Transverse colon (tissue), 3 donors: ENCODE results near the gene ARIH1.
"Not testable (repeated sequence)": the region's sequence is repeated elsewhere in the genome, so short reads cannot be mapped to it uniquely, and the experiment has no call there.

Experiments used
- CTCF ChIP-seq, 5 experiments: fragments of 200-600 bp in 3 of 5; fragments of 450-650 bp in 2 of 5; sonication (generic) in 3 of 5; IDR thresholded peaks; 1 replicate in 2 of 5; 2 replicates in 3 of 5; pipeline ENCODE4 v1.5.1; 2016 to 2017; ENCODE audit warnings: antibody characterized with exemption in 5 of 5, inconsistent platforms in 3 of 5, mild to moderate bottlenecking in 2 of 5, moderate library complexity in 1 of 5
- POLR2A ChIP-seq: fragments of 450-650 bp; IDR thresholded peaks from one replicate; pipeline ENCODE4 v1.6.1; 2016; ENCODE audit warnings: antibody characterized with exemption, mild to moderate bottlenecking, moderate library complexity

DNA sequence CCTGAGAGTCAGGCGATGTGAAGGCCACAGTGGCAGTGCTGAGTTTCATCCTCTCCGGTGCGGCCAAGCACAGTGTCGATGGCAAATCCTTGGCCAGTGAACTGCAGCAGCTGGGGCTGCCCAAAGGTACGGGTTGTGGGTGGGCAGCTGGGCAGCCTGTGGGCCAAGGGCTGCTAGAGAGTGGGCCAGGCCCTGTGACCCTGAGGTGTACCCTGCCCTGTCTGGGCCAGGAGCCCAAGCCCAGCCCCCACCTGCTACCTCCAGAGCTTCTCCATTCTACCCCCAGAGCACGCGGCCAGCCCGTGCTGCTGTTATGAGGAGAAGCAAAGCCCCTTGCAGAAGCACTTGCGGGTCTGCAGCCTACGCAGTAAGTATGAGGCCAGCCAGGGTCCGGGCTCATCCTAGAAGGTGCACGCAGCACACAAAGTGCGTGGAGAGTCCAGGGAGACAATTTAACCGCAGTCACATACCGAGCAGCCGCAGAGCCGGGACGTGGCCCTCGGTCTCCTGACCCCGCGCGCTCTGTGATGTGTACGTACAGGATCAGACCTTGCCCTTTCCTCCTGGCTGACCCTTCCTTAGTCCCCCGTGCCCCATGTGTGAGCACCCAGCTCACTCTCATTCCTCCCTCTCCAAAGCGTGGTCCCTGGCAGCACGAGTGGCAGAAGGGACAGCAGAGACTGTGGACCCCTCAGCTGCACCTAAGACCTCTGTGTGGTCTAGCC lies 165.8 kb downstream of the ARIH1 start:
- not testable (repeated sequence) for TF ChIP-seq POLR2A; CTCF (IDR thresholded peaks at IDR 0.05)
